K562 (cell line): ENCODE measurements around the gene ZFYVE28. TPM values are rescaled to one million over a fixed set of nuclear protein-coding genes. Genes with fewer than 3 reads are reported as not detected.

Experiments used
- REST ChIP-seq, 2 experiments: fragments of 450-650 bp; formaldehyde crosslinking in 1 of 2; IDR thresholded peaks; 2 replicates each; pipeline versions ENCODE4 v1.4.0 to v1.6.1; 2014 to 2020; ENCODE audit warnings: mild to moderate bottlenecking in 2 of 2, borderline replicate concordance in 1 of 2, low read depth in 1 of 2
- SREBF1 ChIP-seq: fragments of 150-350 bp; IDR thresholded peaks from 2 replicates; pipeline ENCODE4 v1.6.1; 2014; ENCODE audit warnings: antibody characterized with exemption, low read depth, low read length, borderline replicate concordance
- polyA plus RNA-seq, 8 experiments: library from polyadenylated mRNA; depleted of rRNA in 4 of 8; stranded (reverse) in 5 of 8; unstranded in 3 of 8; fragments of >200 nt; fragmentation: Nextera tagmentation in 2 of 8; fragmentation: Illumina TruSeq in 1 of 8; extraction: Ambion mirVana in 2 of 8; extraction: Trizol in 1 of 8; gene quantifications; 2 replicates each; pipeline versions ENCODE4 v1.2.1 to v1.2.3, GENCODE V29; 2011 to 2014; ENCODE audit warnings: inconsistent platforms in 1 of 8, missing spikeins in 1 of 8
- total RNA-seq, 7 experiments: library from RNA; depleted of rRNA in 6 of 7; stranded (reverse); fragments of >200 nt in 6 of 7; fragmentation: Illumina TruSeq in 2 of 7; extraction: Trizol in 2 of 7; gene quantifications; 2 replicates each; pipeline versions ENCODE4 v1.2.1 to v1.2.3, GENCODE V29; 2011 to 2021; ENCODE audit warnings: low replicate concordance in 1 of 7

ZFYVE28 gene
- total and polyA plus RNA-seq, 9 of the 15 experiments (the other 6 are each of a cell fraction or from before 2014, with no cell fraction given), result 1.3 to 24.8 (median 8.9) TPM

GRCh38 chr4:2442175-2442993, 23.9 kb upstream of the ZFYVE28 start (continued):
- TF ChIP-seq REST (IDR thresholded peaks at IDR 0.05; ENCODE audit: borderline replicate concordance), result no peak
- no peak for TF ChIP-seq REST (CRISPR knock-in tag; IDR thresholded peaks at IDR 0.05; ENCODE audit: low read depth)
- no peak for TF ChIP-seq SREBF1
